Measurements from ENCODE around the gene TIMM10B. TPM values are rescaled to one million over a fixed set of nuclear protein-coding genes. Genes with fewer than 3 reads are reported as not detected.

Gene TIMM10B
- total RNA-seq, result 10 to 100 TPM; 12.5 to 25.2 (median 16.1) TPM
- polyA plus RNA-seq, result 10 to 100 TPM; 13.1 to 32.8 (median 24.7) TPM
- long read RNA-seq, donor 1, transcript TIMM10B-201 (3 exons, 2,840 nt), result major isoform, 10 of 11 reads
- long read RNA-seq, donor 1, partial matches to known transcripts, result 0 of 11 reads
- long read RNA-seq, donor 1, other reads (novel, unspliced or antisense), result 0 of 11 reads
- long read RNA-seq, donor 2, transcript TIMM10B-201 (3 exons, 2,840 nt), result major isoform, 34 of 34 reads
- long read RNA-seq, donor 2, partial matches to known transcripts, result 0 of 34 reads
- long read RNA-seq, donor 2, other reads (novel, unspliced or antisense), result 0 of 34 reads

- no peak for TF ChIP-seq CTCF (IDR thresholded peaks at IDR 0.05)
- Histone ChIP-seq H3K4me1 (peaks cover 21% of the 10 kb centered on the region), H3K4me3 (peak within 1 kb of the TSS; percentile 93), H3K27me3 (ENCODE audit: insufficient read depth in 3 of 3, low read length in 2 of 3) (no peaks in the 10 kb centered on the region), H3K27ac (peak within 1 kb of the TSS; percentile 95), H3K36me3 (ENCODE audit: insufficient read depth in 1 of 2, low read depth in 1 of 2) (peaks cover 9 to 75% of the 10 kb centered on the region in 2 donors), H3K9me3 (no peaks in the 10 kb centered on the region)
- 0 to 1% (median 0%) methylated on average over 65 to 66 of the region's 66 CpGs for WGBS, 3 donors
- ATAC-seq (peak; percentile 98 to 99 (median 99)), DNase-seq (peak; percentile 98 to 99)
- intact Hi-C loops (cut with DNase I), result loop anchor here (5.0 kb wide), 2 partner anchors 89 to 131 kb away; partner anchors contain the start of genes SMPD1 (in 1 of the 2) and TAF10 (in 1 of the 2)
These were observed at the start of gene TIMM10B, which contains the start of gene ARFIP2 for GRCh38 chr11:6481012-6481923. TSS of gene TIMM10B (plus strand) at chr11:6481501. CDS start at chr11:6481517, 16 bp downstream. TSS of gene ARFIP2 (minus strand) at chr11:6481331. CDS start at chr11:6480421, 910 bp downstream.

- 65 to 75% (median 75%) methylated on average over 3 of the region's 3 CpGs for WGBS, 3 donors
- Histone ChIP-seq H3K36me3 (ENCODE audit: insufficient read depth in 1 of 2, low read depth in 1 of 2) (no peaks in the 10 kb centered on the region), H3K27ac (no peak overlapping the region), H3K9me3 (no peaks in the 10 kb centered on the region), H3K27me3 (ENCODE audit: insufficient read depth in 3 of 3, low read length in 2 of 3) (no peaks in the 10 kb centered on the region), H3K4me3 (no peak overlapping the region), H3K4me1 (no peaks in the 10 kb centered on the region)
- ATAC-seq, result peak in 2 of 4 donors; percentile 20 to 53
- intact Hi-C loops (cut with DNase I), result no loop called here
- TF ChIP-seq CTCF (IDR thresholded peaks at IDR 0.05), result no peak
- no peak for DNase-seq
These were observed 49.4 kb upstream of the TIMM10B start for GRCh38 chr11:6431861-6432260.

- no peak for ATAC-seq
- Histone ChIP-seq H3K4me3 (no peak overlapping the region), H3K27me3 (ENCODE audit: insufficient read depth in 3 of 3, low read length in 2 of 3) (no peaks in the 10 kb centered on the region)
These were observed 47.2 kb upstream of the TIMM10B start for GRCh38 chr11:6433998-6434660.

More at GRCh38 chr11:6433998-6434660, 47.2 kb upstream of the TIMM10B start:
- no peak for TF ChIP-seq CTCF (IDR thresholded peaks at IDR 0.05)
- Histone ChIP-seq H3K36me3 (ENCODE audit: insufficient read depth in 1 of 2, low read depth in 1 of 2) (no peaks in the 10 kb centered on the region), H3K27ac (no peak overlapping the region), H3K9me3 (no peaks in the 10 kb centered on the region), H3K4me1 (no peaks in the 10 kb centered on the region)
- intact Hi-C loops (cut with DNase I), result no loop called here
- WGBS, 3 donors, result 69 to 75% (median 73%) methylated on average over 5 of the region's 5 CpGs
- no peak for DNase-seq
